Esophagus squamous epithelium (tissue), 4 donors: ENCODE measurements around the gene SORD.
"Not testable (repeated sequence)": the region's sequence is repeated elsewhere in the genome, so short reads cannot be mapped to it uniquely, and the experiment has no call there.

Experiments
- POLR2A ChIP-seq, 4 donors: fragments of 450-650 bp; IDR thresholded peaks; one replicate each; pipeline ENCODE4 v1.6.1; 2017; ENCODE audit warnings: antibody characterized with exemption in 4 of 4, mild to moderate bottlenecking in 4 of 4, moderate library complexity in 3 of 4
- TF ChIP-seq, protein P1 (sequence below), 6 experiments: fragments of 450-650 bp in 4 of 6; fragments of 200-600 bp in 2 of 6; sonication (generic) in 2 of 6; IDR thresholded peaks; one replicate each; pipeline ENCODE4 v1.5.1; 2016 to 2019; ENCODE audit warnings: antibody characterized with exemption in 6 of 6, mild to moderate bottlenecking in 4 of 6, moderate library complexity in 4 of 6

DNA sequence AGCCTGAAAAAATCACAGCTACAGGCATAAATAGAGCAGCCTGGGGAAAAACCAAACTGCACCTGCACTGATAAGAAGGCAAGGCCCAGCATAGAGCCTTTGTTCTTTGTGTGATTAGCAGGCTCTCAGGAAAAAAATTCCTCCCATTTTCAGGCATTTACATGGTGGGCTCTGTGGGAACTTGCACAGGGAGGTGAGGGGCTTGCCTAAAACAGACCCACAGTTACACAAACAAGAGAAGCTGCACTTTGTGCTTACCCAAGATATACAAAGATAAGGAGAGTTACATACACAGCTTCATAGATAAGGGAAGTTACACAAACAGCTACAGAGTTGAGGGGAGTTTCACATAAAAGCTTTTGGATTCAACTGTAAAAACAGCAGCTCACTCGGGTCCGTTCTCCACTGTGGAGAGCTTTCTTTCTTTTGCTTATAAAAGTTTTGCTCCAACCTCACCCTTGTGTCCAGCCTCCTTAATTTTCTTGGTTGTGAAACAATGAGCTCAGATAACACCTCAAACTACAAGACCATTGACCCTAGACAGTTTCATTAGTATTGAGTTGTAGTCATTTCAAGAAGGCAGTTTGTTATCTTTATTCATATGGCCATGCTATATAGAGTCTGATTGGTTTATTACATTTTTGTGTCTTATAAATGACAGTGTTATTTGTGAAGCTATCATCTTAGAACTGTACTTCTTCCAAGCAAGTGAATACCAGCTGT lies 43.2 kb upstream of the SORD start:
- TF ChIP-seq POLR2A (IDR thresholded peaks at IDR 0.05), result not testable (repeated sequence)
- TF ChIP-seq, protein P1, sequence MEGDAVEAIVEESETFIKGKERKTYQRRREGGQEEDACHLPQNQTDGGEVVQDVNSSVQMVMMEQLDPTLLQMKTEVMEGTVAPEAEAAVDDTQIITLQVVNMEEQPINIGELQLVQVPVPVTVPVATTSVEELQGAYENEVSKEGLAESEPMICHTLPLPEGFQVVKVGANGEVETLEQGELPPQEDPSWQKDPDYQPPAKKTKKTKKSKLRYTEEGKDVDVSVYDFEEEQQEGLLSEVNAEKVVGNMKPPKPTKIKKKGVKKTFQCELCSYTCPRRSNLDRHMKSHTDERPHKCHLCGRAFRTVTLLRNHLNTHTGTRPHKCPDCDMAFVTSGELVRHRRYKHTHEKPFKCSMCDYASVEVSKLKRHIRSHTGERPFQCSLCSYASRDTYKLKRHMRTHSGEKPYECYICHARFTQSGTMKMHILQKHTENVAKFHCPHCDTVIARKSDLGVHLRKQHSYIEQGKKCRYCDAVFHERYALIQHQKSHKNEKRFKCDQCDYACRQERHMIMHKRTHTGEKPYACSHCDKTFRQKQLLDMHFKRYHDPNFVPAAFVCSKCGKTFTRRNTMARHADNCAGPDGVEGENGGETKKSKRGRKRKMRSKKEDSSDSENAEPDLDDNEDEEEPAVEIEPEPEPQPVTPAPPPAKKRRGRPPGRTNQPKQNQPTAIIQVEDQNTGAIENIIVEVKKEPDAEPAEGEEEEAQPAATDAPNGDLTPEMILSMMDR (IDR thresholded peaks at IDR 0.05), result not testable (repeated sequence)
